Measurements from ENCODE around the gene FBXL17.
"Not testable (repeated sequence)": the region's sequence is repeated elsewhere in the genome, so short reads cannot be mapped to it uniquely, and the experiment has no call there.

Gene FBXL17

DNA sequence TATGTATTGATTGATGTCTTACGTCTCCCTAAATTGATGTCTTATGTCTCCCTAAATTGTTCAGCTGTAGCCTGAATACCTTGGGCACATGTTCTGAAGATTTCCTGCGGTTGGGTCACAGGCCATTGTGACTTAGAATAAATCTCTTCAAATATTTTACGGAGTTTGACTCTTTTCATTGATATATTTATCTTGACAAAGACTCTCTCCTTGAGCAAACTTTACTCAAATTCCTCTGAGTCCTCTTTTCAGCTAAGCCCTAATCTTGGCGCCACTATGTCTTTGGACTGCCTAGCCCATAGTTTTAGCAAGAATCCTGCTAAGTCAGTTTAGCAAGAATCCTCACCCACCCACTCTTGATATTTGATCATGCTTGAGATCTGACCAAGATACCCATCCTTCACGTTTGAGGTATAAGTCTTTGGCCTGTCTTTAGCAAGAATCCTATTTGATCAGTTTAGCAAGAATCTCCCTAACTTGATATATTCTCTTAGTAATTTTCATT is 35.3 kb upstream of the FBXL17 start:
- TF ChIP-seq, protein P1, sequence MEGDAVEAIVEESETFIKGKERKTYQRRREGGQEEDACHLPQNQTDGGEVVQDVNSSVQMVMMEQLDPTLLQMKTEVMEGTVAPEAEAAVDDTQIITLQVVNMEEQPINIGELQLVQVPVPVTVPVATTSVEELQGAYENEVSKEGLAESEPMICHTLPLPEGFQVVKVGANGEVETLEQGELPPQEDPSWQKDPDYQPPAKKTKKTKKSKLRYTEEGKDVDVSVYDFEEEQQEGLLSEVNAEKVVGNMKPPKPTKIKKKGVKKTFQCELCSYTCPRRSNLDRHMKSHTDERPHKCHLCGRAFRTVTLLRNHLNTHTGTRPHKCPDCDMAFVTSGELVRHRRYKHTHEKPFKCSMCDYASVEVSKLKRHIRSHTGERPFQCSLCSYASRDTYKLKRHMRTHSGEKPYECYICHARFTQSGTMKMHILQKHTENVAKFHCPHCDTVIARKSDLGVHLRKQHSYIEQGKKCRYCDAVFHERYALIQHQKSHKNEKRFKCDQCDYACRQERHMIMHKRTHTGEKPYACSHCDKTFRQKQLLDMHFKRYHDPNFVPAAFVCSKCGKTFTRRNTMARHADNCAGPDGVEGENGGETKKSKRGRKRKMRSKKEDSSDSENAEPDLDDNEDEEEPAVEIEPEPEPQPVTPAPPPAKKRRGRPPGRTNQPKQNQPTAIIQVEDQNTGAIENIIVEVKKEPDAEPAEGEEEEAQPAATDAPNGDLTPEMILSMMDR (IDR thresholded peaks at IDR 0.05; ENCODE audit: insufficient read depth, missing control alignments), result no peak
- DNase-seq (ENCODE audit: insufficient read length, low spot score) (no peak), FAIRE-seq (no peak)

DNA sequence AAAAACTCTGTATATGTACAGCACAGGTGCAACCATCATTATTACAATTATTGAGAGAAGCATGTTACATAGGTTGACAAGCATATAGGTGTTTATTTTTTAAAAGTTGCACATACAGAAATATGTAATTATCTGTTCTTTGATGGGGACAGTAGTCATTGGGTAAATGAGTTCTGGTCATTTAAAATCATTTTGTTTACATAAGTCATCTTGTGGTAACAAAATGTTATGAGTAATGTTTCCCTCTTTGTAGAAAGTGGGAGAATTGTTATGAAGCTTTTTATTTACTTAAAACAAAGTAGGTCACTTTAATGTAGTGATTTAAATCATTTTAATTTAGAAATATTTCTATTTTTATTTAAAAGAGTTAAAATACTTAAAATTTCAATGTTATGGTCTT is 33.8 kb upstream of the FBXL17 start:
- FAIRE-seq (no peak), DNase-seq (ENCODE audit: insufficient read length, low spot score) (no peak)
- TF ChIP-seq, protein P1 (IDR thresholded peaks at IDR 0.05; ENCODE audit: insufficient read depth, missing control alignments), result no peak

DNA sequence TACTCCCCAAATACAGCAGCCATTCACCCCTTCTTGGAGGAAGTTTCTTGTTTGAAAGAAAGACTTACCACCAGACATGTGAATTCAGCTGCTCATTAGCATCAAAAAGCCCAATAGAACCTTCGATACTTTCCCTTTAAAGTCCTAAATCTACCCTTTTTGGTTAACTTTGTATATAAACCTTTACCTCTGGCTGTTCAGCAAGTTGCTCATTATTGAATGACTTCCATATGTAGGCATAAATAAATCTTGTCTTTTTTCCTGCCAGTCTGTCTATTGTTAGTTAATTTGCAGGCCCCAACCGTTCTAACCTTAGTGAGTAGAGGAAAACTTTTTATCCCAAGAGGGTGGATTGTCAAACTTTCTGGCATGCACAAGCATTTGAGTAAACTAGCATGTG is 27.9 kb upstream of the FBXL17 start:
- FAIRE-seq, result no peak
- TF ChIP-seq, protein P1 (IDR thresholded peaks at IDR 0.05; ENCODE audit: insufficient read depth, missing control alignments), result no peak

DNA sequence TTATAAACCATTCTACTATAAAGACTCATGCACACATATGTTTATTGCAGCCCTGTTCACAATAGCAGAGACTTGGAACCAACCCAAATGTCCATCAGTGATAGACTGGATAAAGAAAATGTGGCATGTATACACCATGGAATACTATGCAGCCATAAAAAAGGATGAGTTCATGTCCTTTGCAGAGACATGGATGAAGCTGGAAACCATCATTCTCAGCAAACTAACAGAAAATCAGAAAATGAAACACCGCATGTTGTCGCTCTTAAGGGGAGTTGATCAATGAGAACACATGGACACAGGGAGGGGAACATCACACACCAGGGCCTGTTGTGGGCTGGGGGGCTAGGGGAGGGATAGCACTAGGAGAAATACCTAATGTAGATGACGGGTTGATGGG is 23.3 kb upstream of the FBXL17 start:
- FAIRE-seq; DNase-seq (ENCODE audit: insufficient read length, low spot score): not testable (repeated sequence)

More for the DNA sequence above, 27.9 kb upstream of the FBXL17 start:
- no peak for DNase-seq (ENCODE audit: insufficient read length, low spot score)

DNA sequence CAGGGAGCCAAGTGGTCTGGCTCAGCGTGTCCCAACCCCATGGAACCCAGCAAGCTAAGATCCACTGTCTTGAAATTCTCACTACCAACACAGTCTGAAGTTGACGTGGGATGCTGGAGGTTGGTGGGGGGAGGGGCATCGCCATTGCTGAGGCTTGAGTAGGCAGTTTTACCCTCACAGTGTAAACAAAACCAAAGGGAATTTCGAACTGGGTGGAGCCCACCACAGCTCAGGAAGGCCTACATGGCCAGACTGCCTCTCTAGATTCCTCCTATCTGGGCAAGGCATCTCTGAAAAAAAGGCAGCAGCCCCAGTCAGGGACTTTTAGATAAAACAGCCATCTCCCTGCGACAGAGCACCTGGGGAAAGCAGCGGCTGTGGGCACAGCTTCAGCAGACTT is 17.1 kb upstream of the FBXL17 start:
- no peak for FAIRE-seq
- TF ChIP-seq, protein P1 (IDR thresholded peaks at IDR 0.05; ENCODE audit: insufficient read depth, missing control alignments), result no peak
- DNase-seq (ENCODE audit: insufficient read length, low spot score), result no peak

DNA sequence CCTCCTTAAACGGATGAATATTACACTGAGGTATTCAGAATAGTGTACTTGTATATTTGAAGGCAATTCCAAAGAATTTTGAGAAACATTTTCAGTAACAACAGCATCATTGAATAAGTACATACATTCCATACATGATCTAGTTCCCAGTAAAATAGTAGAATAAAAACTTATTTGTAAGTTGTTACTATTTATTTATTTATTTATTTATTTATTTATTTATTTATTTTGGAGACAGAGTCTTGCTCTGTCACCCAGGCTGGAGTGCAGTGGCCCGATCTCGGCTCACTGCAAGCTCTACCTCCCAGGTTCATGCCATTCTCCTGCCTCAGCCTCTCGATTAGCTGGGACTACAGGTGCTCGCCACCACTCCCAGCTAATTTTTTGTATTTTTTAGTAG is 14.9 kb upstream of the FBXL17 start:
- not testable (repeated sequence) for DNase-seq (ENCODE audit: insufficient read length, low spot score); FAIRE-seq

DNA sequence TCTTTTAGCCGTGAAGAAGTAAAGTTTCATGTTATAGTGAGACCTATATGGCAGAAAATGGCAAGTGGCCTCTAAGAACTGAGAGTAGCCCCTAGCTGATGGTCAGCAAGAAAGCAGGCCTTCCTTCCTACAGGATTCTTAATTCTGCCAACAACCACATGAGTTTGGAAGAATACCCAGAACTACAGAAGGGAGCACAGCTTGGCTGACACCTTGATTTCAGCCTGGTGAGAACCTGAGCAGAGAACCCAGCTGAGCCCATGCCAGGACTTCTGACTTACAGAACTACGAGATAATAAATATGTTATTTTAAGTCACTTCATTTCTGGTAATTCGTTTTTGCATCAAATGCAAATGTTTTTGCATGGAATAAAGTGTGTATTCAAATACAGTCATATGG is 5.9 kb upstream of the FBXL17 start:
- FAIRE-seq, result no peak
- no peak for DNase-seq (ENCODE audit: insufficient read length, low spot score)
- TF ChIP-seq, protein P1 (IDR thresholded peaks at IDR 0.05; ENCODE audit: insufficient read depth, missing control alignments), result no peak

DNA sequence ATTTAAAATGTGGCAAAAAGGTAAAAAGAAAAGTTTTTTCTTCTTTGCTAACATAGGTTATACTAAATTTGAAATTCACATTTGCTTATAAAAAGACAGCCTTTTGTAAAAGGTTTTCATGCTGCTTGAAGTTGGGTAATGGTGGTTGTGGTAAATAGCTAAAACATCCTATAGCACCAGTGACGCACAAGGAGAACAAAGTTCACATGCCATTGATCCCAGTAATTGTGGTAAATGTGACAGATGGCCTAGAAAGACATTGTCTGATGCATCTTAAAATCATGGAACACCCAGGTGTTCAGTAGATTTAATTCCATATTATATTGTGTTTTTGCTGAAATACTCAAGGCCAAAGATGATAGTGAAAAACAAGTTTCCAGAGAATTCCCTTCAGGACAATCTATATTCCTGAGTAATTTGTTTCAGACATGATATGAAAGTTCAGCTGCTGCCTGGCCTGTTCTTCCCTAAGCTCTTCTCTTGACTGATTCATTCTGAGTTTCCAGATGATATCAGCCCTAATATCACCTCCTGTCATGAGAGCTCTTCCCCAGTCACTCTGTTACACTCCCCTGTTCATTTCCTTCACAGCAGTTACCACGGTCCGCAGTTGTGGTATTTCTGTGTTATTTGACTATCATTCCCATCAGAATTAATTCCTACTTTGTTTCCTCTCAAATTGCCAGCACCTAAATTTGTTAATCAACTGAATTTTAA is 4.6 kb upstream of the FBXL17 start:
- FAIRE-seq (no peak), DNase-seq (ENCODE audit: insufficient read length, low spot score) (no peak)
- TF ChIP-seq, protein P1 (IDR thresholded peaks at IDR 0.05; ENCODE audit: insufficient read depth, missing control alignments), result no peak

Measured in D721Med (cell line).